Left lobe of liver (tissue), 2 donors: ENCODE measurements around the gene TNS1. TPM values are rescaled to one million over a fixed set of nuclear protein-coding genes. Genes with fewer than 3 reads are reported as not detected.
"Not testable (repeated sequence)": the region's sequence is repeated elsewhere in the genome, so short reads cannot be mapped to it uniquely, and the experiment has no call there.

ENCODE experiments used
- ATAC-seq: fragments of 200-7000 bp; cut with Tn5 transposase; one replicate; pipeline ENCODE4 v1.9.1; 2020; ENCODE audit warnings: mild to moderate bottlenecking, moderate library complexity
- DNase-seq: peaks from one replicate; pipeline ENCODE4 v3.0.0-alpha.2; 2020; ENCODE audit warnings: low spot score
- total RNA-seq: library from RNA; stranded (reverse); gene quantifications from one replicate; pipeline ENCODE4 v1.2.1, GENCODE V29; 2021
- donor health status: DM: no; HTN: no; CAD: no; lungs with moderate emphysema.
- donor health status: DM: no; HTN: yes; CAD: no.

Gene TNS1
- total RNA-seq, result 102 TPM

DNA sequence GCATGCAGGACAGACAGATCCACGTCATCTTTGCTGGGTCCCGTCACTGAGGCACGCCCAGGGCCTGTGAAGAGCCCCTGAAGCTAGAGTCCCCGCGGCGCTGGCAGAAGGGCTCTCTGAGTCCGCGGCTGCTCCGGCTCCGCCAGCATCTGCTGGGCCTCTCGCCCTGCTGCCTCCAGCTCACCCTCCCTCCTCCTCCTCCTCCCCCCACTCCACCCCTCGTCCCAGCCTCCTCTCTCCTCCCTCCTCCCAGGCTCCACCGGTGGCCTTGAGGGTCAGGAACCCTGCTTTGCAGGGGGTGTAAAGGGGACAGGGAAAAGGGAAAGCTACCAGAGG lies at the start of gene TNS1:
Gene TNS1 (minus strand): TSS at position 151 of the 336 bp plus-strand sequence. CDS start 123 bp downstream, at position 28.
- no peak for ATAC-seq
- no peak for DNase-seq

- DNase-seq (no peak), ATAC-seq (no peak)
Observed at GRCh38 chr2:218051903-218052302, 49.1 kb upstream of the TNS1 start.

DNA sequence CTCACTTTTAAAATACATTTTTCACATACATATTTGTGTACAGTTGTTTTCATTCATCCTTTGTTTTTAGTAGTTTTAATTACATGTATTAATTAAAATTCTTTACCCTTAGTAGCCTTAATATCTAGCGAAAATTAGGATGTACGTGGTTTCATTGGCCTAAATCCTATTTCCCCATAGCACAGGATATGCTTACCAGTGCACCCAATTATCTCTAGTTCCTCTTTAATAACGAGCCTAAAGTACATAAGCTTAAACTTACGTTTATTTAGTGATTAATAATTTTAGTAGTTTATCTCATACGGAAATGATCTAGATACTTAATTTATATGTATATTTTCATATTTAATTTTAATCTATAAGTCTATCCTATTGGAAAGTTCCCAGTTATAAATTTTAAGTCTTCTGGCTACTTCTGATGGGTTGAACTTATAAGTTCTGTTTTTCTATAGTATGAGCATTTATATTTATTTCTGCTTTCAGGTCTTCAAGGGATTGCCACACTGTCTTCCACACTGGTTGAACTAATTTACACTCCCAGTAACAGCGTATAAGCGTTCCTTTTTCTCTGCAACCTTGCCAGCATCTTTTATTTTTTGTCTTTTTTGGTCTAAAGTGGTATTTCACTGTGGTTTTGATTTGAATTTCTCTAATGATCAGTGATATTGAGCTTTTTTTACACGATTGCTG lies 44.9 kb upstream of the TNS1 start:
- no peak for DNase-seq
- ATAC-seq, result no peak

GRCh38 chr2:218046238-218046637 lies 43.4 kb upstream of the TNS1 start:
- DNase-seq (no peak), ATAC-seq (peak; percentile 36)

DNA sequence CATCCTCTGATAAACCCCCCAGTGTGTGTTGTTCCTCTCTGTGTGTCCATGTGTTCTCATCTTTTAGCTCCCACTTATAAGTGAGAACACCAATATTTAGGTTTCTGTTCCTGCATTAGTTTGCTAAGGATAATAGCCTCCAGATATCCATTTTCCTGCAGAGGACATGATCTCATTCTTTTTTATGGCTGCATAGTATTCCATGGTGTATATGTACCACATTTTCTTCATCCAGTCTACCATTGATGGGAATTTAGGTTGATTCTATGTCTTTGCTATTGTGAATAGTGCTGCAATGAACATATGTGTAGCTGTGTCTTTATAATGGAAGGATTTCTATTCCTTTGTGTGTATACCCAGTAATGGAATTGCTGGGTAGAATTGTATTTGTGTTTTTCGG lies 41.8 kb upstream of the TNS1 start:
- not testable (repeated sequence) for DNase-seq, ATAC-seq

DNA sequence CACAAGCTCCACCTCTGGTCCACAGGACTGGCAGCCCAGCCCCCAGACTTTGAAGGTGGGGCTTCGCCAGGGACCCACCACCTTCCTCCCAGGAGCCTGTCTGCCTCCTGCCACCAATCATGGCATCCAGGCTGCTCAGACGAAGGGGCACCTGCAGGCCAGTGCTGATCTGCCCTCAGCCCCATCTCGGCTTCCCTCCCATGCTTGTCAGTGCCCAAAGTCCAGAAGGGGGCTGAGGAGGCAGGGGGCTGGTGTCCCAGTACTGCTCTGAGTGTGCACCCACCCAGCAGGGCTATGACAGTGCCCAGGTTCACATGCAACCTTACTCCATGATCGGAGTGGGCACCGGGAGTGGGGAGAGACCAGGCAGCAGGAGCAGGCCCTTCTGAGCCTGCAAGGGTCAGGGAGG lies 40.9 kb upstream of the TNS1 start:
- ATAC-seq (no peak), DNase-seq (peak; percentile 27)

DNA sequence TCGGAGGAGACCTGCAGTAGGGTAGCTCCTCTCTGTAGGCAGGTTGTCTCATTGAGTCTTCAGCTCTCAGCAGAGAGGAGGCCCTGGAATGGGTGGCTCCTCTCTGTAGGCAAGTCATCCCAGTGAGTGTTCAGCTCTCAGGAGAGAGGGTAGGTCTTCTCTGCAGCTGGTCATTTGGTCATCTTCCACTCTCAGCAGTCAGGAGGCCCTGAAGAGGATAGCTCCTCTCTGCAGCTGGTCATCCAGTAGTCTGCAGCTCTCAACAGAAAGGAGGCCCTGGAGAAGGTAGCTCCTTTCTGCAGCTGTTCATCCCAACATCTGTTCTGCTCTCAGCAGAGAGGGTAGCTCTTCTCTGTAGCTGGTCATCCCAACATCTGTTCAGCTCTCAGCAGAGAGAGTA lies 40.3 kb upstream of the TNS1 start:
- DNase-seq (no peak), ATAC-seq (no peak)

DNA sequence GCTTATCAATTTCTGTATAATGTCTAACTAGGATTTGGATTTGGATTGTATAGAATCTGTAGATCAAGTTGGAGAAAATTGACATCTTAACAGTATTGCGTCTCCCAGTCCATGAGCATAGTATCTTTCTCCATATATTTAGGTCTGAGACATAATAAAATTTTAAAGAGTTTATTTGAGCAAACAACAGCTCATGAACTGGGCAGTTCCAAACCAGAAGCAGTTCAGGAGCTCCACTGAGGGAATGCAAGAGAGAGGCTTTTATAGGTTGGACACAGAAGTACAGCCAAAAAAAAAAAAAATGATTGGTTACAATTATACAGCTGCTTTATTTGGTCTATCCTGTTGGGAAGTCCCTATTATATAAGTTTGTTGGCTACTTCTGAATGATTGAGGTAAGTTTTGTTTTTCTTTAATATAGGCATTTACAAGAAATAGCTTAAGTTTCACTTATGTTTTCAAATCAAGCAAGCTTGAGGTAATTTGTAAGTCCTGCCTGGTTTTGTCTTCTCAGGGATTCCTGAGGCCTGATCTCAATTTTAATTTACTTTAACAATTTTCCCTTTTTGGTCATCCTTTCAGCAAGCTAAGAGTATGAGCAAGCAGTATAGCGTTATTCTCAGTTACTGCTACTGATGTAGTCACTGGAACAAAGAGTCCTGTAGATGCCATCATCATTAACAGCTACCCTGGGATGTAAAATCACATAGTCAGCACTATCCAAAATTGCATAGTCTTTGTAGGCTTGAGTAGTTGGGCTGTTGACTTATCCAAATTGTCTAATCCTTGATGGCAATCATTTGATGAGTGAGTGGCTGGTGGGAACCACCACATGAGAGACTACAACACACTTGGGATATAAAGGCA lies 38.7 kb upstream of the TNS1 start:
- ATAC-seq (no peak), DNase-seq (no peak)

DNA sequence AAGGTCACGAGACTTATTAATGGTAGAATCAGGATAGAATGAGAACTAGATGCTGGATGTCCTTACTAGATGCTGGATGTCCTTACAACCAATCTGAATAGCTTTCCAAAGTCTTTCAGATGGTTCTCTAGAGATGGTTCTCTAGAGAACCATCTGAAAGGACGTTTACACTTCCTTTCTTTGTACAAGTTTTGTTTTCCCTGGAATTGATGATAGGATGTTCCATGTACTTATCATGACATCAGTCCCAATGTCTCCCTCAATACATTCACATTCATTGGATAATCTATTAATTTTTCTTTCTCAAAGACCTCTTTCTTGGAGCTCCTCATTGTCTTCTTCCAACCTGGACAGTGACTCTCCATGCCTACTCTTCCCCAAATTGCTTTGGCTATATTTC lies 38.1 kb upstream of the TNS1 start:
- ATAC-seq (no peak), DNase-seq (no peak)

DNA sequence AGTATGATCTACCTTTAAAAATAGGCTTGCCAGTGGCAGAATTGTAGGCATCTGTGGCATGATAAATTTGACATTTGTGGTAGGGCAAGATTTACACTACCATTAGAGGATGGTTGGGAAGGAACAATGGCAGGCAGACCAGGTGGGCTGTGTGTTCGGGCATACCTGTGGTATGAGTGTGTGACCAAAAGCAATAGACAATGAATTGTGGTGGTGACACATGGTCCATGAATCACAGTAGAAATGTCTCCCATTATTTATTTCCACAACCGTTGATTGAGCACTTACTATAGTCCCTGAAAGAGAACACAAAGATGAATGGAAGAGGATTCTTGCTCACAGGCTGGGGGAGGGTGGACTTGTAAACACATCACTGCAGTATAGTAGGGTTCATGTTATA lies 36.4 kb upstream of the TNS1 start:
- no peak for DNase-seq
- no peak for ATAC-seq

GRCh38 chr2:218036371-218036770 lies 33.6 kb upstream of the TNS1 start:
- ATAC-seq, result no peak
- DNase-seq, result no peak

GRCh38 chr2:218035463-218036100 lies 32.8 kb upstream of the TNS1 start:
- no peak for ATAC-seq
- DNase-seq, result peak; percentile 38

- peak; percentile 96 for ATAC-seq
- DNase-seq, result peak; percentile 68
Observed at GRCh38 chr2:218034497-218035213, 31.9 kb upstream of the TNS1 start.

- no peak for ATAC-seq
Observed at GRCh38 chr2:218033590-218034496, 31.0 kb upstream of the TNS1 start.

DNA sequence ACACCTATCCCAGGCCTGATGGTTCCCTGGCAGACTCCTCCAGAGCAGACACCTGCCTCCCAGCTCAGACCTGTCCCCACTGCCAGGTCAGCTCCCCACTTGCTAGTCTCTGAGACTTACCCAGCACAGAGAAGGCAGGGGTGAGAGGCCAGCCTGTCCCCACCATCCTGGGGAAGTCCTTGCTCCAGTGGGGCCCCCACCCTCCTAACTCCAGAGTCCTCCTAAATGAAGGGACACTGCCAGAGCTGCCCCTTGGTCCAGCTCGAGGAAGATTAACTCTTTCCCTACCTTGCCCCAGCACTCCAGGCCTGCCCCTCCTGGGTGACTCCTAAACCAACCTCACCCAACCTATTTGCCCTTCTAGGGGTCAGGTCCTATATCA lies 30.4 kb upstream of the TNS1 start:
- DNase-seq, result peak; percentile 27
- ATAC-seq, result no peak

More at GRCh38 chr2:218033590-218034496, 31.0 kb upstream of the TNS1 start:
- peak; percentile 44 for DNase-seq

GRCh38 chr2:218032336-218033171 lies 29.8 kb upstream of the TNS1 start:
- DNase-seq (peak; percentile 42), ATAC-seq (no peak)

DNA sequence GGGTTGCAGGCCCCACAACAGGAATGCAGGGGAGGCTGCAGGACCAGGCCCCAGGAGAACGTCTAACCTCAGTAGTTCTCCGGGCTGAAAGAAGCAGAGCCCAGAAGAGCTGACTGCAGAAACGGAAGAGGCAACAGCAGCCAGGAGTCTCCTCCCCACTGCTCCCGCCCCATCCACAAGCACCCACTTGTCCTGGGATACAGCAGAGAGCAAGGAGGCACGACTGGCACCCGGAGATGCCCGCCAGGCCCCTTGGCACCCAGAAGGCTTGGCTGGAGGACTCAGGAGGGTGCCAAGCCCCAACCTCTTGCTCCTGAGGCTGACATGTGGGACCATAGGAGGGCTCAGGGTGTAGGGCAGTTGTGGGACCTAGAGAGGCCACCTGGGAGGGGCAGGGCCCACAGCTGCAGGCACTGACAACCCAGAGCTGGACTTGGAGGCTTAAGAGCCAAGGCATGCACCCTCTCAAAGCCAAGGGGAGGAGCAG lies 29.0 kb upstream of the TNS1 start:
- DNase-seq (peak; percentile 33), ATAC-seq (no peak)

GRCh38 chr2:218031261-218031660 lies 28.5 kb upstream of the TNS1 start:
- ATAC-seq, result no peak
- DNase-seq, result no peak
